COR-L47 (cell line): ENCODE results near the gene NEDD8.
"Not testable (repeated sequence)": the region's sequence is repeated elsewhere in the genome, so short reads cannot be mapped to it uniquely, and the experiment has no call there.

ENCODE experiments used
- DNase-seq: peaks from one replicate; lab custom pipeline; 2025; lab: John Stamatoyannopoulos, UW

Gene NEDD8

DNA sequence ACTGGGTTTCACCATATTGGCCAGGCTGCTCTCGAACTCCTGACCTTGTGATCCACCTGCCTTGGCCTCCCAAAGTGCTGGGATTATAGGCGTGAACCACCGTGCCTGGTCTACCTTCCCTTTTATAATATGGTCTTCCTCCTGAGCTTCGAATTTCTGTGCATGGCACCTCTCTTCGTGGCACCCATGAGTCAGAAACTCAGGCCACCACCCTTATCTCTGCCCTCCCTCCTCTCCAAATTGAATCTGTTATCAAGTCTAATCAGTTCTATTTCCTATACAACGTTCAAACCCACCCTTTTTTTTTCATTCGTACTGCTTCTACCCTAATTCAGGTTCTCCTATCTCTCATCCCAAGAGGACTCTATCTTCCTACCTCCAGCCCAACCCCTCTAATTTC is 15.3 kb upstream of the NEDD8 start:
- DNase-seq = no peak

DNA sequence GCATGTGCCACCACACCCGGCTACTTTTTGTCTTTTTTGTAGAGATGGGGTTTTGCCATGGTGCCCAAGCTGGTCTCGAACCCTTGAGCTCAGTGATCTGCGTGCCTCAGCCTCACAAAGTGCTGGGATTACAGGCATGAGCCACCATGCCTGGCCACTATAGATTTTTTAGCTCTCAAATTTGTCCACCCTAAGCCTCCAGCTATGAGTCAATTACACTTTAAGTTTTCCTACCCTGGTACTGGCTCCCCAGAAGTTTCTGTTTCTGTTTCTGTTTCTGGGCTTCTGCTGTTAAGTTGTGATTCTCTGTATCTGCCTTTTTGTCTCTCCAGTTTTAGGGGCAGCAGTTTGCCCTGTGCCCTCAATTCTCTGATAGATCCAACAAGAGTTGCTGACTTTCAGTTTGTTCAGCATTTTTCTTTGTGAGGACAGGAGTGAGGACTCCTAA is 14.6 kb upstream of the NEDD8 start:
- DNase-seq = no peak

DNA sequence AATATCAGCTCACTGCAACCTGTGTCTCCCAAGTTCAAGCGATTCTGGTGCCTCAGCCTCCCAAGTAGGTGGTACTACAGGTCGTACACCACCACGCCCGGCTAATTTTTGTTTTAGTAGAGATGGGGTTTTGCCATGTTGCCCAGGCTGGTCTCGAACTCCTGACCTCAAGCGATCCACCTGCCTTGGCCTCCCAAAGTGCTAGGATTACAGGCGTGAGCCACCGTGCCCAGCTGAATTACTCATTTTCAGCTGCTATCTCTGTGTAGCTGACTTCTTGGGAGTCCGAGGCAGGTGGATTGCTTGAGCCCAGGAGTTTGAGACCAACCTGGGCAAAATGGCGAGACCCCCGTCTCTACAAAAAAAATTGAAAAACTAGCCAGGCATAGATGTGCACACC is 13.2 kb upstream of the NEDD8 start:
- not testable (repeated sequence) for DNase-seq

DNA sequence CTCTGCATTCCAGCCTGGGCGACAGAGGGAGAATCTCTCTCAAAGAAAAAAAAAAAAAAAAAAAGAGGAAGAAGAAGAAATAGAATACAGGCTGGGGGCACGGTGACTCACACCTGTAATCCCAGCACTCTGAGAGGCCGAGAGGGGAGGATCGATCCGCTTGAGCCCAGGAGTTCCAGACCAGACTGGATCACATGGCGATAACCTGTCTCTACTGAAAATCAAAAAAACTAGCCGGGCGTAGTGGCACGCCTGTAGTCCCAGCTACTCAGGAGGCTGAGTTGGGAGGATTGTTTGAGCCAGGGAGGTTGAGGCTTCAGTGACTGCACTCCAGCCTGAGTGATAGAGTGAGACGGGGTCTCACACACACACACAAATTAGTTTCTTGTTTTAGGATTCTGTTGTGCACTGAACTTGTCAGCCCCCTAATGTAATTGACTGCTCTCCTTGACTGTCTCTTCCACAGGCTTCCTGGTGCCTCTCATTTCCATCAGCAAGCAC is 11.2 kb upstream of the NEDD8 start:
- peak; percentile 12 for DNase-seq

DNA sequence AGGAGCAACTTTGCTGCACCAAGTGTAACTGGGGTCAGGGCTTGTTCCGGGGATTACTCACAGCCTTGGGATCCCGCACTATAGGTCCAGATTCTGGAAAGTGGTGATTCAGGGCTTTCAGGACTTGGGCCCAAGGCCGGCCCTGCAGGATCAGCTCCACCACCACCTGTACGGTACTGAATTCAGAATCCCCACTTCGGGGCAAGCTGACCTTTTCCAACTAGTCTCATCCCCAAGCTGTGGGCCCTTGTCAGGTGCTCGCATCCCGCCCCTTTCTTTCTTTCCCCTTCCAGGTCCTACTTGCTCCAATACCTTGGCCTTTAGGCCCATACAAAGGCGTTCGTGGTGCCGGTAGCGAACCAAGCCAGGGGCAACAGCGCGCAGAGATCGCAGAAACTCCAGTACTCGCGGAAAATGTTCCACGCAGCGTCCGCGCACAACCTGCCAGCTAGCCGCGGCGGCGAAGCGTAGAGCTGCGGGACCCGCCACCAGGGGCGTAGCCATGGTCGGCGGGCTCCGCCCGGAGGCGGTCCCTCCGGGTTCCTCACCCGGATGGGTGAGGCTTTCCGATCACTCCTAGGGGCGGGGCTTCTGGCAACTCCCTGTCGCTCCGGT is 9.8 kb upstream of the NEDD8 start:
- DNase-seq = peak; percentile 93

DNA sequence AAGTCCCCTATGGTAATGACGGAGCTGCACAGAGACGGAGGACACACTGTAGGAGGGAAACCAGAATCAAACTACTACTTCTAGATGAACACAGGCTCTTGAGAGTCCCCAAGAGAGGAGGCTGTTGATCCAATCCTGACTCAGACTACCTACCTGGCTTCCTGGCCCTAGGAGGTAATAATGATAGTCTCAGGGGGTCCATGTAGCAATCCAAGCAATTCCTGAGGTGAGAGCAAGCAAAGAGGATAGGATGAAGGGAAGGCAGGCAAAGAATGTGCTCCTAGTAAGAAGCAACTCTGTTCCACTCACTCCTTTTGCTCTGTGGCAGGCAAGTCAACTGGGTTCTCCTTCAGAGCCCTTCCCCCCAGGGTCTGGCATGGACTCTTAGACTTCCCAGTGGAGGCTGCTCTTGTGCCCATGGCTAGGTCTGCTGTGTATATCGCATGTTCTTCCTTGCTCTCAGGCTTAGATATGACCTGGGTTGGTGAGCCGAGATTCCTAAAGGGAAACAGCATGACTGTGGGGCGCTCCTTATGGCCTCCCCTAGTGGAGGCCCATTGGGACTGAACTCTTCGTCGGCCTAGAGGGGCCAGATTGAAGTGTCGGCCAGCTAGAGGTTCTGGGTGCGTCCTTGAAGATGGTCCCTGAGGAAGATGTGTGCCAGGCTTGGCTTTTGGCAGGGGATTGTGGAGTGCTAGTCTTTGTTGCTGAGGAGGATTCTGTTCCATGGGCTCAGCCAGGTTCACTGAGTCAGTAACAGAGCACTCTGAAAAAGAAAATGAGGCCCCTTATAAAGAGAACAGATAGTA is 8.1 kb upstream of the NEDD8 start:
- no peak for DNase-seq

DNA sequence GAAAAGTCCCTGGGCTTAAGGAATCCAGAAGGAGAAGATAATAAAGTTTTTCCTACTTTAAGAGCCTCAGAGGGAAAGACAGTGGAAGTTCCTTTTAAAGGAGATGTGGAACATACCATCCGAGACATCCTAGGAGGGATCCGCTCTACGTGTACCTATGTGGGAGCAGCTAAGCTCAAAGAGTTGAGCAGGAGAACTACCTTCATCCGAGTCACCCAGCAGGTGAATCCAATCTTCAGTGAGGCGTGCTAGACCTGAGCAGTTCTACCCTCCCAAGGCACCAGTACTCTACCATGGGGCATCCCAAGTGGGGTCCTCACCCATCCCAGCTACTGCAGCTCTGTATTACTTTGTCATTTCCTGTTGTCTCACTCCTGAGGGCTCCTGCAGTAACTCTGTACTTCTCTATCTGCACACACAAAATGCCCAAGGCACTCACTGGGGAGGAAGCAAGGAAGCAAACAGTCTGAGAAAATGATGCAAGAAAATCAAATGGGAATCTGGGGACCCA is 6.4 kb upstream of the NEDD8 start:
- no peak for DNase-seq

DNA sequence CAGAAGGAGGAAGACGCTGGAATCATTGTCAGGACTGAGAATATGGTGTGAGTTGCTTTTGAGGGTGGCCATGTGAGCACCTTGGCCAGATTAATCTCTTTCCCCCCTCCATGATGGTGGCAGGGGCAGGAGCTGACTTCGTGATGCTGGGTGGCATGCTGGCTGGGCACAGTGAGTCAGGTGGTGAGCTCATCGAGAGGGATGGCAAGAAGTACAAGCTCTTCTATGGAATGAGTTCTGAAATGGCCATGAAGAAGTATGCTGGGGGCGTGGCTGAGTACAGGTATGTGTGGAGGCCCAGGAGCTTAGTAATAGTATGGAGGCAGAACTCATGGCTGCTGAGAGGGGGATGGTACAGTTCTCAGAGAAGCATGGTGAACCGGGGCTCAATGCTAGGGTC is 6.0 kb upstream of the NEDD8 start:
- no peak for DNase-seq

DNA sequence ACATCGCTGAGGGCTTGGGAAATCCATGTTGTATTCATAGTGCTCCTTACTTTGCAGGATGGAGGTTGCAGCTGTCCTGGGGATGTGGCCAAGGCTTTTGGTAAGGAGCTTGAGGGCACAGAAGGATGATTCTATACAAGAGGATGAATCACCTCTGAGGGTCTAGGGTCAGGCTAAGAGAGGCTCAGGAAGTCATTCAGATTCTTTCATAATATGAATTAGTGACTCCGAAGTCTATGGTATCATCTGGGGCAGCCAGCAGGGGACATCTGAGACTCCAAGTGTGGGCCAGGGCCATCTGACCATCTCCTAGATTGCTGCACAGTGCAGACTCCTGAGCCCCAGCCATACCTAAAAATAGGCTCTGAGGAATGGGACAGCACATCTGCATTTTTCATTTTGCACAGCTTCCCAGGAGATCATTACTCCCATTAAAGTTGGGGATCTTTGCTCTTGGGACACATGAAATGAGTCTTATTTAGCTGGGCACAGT is 5.3 kb upstream of the NEDD8 start:
- DNase-seq = no peak

DNA sequence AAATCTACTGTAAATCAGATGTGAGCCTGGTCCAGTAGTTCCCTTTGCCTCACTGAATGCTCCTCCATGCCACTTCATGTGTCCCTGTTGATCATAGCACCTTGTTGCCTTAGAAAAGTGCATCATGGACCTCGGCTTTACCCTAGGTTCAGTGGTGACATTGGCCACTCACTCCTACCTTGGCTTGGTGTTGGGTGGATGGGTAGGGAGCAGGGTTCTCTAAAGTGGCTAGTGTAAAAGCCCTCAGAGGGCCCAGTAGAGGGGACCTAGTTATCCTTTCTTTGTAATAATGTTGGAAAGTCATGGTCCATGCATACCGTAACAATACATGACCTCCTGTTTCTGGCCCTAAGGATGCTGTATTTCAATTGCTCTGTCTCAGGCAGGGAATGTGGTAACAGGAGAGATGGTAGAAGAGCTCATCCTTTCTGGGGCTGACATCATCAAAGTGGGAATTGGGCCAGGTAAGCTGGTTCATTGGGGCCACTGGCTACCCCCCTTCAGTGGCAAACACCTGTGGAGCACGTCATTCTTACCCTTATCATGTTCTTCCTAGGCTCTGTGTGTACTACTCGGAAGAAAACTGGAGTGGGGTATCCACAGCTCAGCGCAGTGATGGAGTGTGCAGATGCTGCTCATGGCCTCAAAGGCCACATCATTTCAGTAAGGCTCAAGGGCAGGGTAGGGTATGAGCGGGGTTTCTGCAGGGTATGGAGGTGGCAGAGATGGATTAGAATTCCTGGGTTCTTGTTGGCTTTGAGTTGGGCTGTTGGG is 4.7 kb upstream of the NEDD8 start:
- no peak for DNase-seq

DNA sequence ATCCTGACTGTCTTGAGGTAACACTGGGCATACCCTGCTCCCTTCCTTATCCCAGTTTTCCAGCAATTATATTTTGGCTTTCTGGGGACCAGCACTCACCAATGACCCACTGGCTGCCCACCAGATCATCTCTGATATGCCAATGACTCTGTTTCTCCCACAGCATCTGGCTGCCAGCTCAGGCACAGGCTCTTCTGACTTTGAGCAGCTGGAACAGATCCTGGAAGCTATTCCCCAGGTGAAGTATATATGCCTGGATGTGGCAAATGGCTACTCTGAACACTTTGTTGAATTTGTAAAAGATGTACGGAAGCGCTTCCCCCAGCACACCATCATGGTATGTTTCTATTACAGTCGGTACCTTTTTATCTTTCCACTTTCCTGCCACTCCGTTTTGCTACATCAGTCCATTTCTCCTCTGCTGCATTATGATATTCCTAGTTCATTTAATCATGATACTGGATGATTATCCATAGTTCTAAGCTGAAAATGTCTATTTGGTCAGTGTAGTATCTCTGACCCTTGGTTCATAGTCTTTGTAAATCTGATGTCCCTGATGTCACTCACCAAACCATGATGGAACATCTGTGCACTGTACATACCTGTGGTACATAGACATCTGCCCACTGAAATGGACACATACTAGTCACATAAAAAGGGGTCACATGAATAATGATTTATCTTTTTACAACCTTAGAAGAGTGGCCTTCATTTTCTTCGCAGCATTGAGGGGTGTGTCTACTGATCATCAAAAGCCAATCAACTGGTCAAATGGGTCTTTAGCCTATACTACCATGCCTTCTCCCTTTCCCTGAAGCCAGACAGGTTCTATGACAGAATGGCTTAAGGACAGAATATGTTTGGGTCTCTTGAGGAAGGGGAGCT is 3.9 kb upstream of the NEDD8 start:
- DNase-seq = no peak

DNA sequence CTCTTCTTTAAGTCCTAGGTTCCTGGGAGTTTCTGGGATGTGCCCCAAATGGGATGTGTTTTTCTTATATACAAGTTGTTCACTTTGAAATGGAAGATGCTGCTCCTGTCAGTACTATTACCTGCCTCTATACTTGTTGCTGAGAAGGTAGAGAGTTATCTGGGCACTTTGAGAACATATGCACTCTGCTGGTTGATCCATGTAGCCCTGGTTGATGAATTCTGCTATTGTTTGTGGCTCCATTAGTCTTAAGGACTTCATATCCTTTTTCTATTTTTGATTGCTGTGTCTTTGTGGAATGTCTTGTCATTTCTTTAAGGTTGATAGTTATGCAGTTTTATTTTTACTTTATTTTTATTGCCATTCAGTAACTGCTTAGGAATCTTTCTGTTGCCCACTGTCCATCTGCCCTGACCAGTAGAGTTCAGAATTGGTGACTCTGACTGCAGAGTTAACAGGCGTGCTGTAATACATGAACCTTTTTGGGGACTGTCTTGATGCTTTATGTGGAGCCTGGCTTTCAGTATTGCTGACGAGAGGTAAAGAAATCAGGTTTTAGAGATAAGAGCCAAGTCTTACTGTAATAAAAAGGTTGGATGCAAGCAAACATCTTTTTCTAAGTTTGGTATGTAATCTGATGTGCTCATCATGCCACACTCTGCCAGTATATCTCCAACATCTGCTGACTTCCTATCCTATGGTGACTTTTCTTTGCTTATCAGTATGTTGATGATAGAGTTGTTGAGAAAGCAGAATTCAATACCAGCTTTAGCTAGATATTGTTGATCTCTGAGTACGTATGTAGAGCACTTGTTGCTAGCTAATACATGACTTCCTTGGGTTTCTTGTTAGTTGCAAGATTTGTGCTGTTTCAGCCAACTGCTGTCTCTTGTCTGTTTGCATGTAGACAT is 2.2 kb upstream of the NEDD8 start:
- DNase-seq = no peak

DNA sequence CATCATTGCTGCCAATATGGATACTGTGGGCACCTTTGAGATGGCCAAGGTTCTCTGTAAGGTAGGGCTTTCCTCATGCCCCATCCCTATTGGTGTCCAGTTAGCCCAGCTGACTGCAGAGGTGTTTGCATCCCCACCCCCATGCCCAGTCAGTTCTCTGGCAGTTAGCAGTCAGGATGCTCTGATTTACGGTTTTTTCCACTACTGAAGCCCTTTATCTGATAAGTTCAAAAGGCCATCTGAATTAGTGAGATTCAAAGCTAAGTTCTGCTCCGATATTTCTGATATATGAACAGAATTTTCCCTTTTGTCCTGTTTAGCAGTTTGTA is 1.3 kb upstream of the NEDD8 start:
- no peak for DNase-seq

DNA sequence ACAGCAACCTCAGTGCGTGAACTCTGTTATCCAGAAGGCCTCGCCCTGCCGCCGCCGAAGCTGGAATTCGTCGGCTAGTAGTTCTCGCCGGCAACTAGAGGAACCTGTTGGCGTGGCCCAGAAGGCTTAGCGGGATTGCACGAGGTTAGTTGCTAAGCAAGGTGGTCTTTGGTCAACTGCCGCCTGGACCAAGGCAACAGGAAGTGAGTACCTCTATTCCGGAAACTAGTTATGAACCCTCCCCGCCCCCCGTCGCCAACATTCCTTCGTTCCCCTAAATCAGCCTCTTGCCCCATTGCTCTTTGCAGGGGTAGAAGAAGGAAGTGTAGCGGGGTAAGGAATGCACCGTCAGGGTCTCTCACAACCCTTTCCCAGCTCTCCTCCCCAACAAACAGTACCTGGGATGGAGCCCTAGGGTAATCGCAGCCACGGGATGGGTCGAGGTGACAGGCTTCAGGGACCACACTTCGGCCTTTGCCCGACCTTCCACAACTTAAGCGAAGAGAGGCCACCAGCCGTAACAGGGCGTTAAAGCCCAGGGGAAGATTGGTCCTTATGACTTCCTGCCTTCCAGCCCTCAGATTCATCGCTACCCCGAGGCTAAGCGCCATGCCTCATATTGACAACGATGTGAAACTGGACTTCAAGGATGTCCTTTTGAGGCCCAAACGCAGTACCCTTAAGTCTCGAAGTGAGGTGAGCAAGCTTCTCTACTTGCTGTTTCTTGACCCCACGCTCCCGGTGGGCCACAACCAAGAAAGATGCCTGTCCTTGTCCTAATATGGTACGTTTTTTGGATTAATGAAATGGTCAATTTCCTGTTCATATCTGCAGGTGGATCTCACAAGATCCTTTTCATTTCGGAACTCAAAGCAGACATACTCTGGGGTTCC is 724 bp upstream of the NEDD8 start, which contains the start of gene GMPR2:
GMPR2 (plus strand) TSS at position 285 of the 893 bp plus-strand sequence; CDS start at position 610, 325 bp downstream.
- no peak for DNase-seq

DNA sequence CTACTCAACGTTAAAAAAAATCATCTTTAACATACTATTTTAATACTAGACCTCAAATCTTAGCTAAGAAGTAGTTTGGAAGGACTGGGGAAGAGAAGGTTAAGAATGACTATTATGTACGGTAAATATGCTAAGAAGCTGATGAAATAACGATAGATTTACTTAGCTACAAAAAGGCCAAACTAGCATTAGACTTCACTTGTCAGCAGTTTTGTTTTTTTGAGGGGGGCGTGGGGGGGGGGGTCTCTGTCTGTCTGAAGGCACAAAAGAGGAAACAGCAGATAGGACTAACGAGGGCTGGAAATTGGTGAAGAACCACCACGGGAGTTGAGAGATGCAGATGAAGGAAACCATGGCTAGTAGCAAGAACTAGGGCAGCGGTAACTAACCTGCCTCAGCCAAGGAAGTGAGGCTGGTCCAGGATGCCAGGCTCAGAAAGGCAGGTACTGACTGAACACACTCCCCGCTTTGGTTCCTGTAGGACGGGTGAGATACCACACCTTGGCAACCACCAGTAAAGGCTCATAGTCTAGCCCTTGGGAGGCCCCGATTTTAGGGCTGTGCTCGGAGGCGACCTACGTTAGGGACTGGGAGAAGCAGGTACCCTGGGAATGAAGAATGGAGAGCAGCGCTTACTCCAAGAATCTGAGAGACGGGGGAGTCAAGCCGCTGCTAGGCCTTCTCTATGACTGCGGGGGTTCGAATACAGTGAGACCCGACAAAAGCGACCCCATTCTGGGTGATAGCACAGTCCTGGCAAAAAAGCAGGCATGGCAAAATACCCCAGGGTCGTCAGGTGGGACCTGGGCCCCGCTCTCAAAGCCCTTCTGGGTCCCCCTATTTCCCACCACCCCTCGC is 675 bp downstream of the NEDD8 start:
- DNase-seq = no peak

DNA sequence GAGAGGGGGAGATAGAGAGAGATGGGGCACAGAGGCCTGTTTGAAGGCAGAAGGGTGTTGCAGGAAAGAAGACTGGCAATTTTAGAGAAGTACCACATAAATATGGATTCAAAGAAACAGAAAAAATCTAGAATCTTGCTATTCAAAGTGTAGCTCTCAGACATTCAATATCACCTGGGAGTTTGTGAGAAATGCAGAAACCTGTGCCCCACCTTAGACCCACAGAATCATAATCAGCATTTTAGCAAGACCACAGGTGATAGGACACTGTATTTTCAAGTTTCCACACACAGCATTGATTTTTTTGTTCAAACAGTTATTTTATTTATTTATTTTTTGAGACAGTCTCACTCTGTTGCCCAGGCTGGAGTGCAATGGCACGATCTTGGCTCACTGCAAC is 3.3 kb downstream of the NEDD8 start:
- DNase-seq = no peak

DNA sequence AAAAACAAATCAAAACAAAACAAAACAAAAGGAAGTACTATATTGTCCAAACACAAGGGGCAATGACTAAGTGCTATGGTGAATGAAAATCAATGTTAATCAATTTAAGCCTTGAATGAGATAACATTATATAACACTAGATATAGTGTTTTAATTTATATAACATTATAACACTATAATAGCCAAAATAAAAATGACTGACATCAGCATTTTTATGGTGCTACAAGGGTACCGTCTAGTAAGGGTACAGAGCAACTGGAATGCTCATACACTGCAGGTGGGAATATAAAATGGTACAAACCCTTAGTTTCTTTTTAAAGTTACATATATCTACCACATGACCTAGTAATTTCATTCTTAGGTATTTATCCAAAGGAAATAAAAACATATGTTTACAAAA is 5.7 kb downstream of the NEDD8 start:
- DNase-seq = no peak

DNA sequence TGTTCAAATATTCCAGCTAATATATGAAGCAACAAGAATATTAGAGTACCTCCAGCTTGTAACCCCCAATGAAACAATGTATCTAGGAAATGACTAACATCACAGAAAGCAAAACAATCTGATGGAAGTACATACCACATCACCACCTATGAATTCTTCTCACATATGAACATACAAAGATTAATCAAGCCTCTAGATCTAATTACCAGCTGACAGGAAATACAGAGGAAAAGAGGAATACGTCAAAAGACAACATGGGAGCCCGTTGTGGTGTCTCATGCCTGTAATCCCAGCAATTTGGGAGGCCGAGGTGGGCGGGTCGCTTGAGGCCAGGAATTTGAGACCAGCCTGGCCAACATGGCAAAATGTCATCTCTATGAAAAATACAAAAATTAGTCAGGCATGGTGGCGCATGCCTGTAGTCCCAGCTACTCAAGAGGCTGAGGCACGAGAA is 7.5 kb downstream of the NEDD8 start:
- no peak for DNase-seq
